GM21825 (cell line): ENCODE results near the gene PHACTR2.

ENCODE experiments used
- ATAC-seq: cut with Tn5 transposase; IDR thresholded peaks from one replicate; pipeline ENCODE4 v1.9.1; 2021; ENCODE audit warnings: mild to moderate bottlenecking, moderate library complexity; ENCODE audit not compliant: unreplicated experiment

Gene PHACTR2

GRCh38 chr6:143696664-143697000 lies 18.9 kb downstream of the PHACTR2 start:
- ATAC-seq, result no peak

GRCh38 chr6:143697076-143697800 lies 19.5 kb downstream of the PHACTR2 start:
- ATAC-seq, result no peak

- ATAC-seq, result no peak
These were observed 20.6 kb downstream of the PHACTR2 start for GRCh38 chr6:143698329-143698728.

- no peak for ATAC-seq
These were observed 21.1 kb downstream of the PHACTR2 start for GRCh38 chr6:143698759-143699429.

GRCh38 chr6:143699430-143699825 lies 21.7 kb downstream of the PHACTR2 start:
- no peak for ATAC-seq

- no peak for ATAC-seq
These were observed 23.1 kb downstream of the PHACTR2 start for GRCh38 chr6:143700684-143701348.

- ATAC-seq, result no peak
These were observed 23.8 kb downstream of the PHACTR2 start for GRCh38 chr6:143701349-143702234.

- ATAC-seq, result no peak
These were observed 27.8 kb downstream of the PHACTR2 start for GRCh38 chr6:143705569-143705968.

- no peak for ATAC-seq
These were observed 29.9 kb downstream of the PHACTR2 start for GRCh38 chr6:143707697-143708096.

GRCh38 chr6:143708889-143709288 lies 31.1 kb downstream of the PHACTR2 start:
- ATAC-seq, result no peak

GRCh38 chr6:143711714-143712113 lies 33.9 kb downstream of the PHACTR2 start:
- ATAC-seq, result no peak

GRCh38 chr6:143718472-143718871 lies 40.7 kb downstream of the PHACTR2 start:
- ATAC-seq, result no peak

- ATAC-seq, result no peak
These were observed 43.9 kb downstream of the PHACTR2 start for GRCh38 chr6:143721642-143722041.

GRCh38 chr6:143724876-143725275 lies 47.1 kb downstream of the PHACTR2 start:
- no peak for ATAC-seq

- no peak for ATAC-seq
These were observed 48.4 kb downstream of the PHACTR2 start for GRCh38 chr6:143726015-143726647.

- no peak for ATAC-seq
These were observed 49.3 kb downstream of the PHACTR2 start for GRCh38 chr6:143727035-143727434.

GRCh38 chr6:143731789-143732188 lies 54.0 kb downstream of the PHACTR2 start:
- ATAC-seq, result no peak

GRCh38 chr6:143732536-143732935 lies 54.8 kb downstream of the PHACTR2 start:
- ATAC-seq, result no peak

GRCh38 chr6:143733510-143733909 lies 55.7 kb downstream of the PHACTR2 start:
- ATAC-seq, result no peak

GRCh38 chr6:143734641-143735063 lies 56.9 kb downstream of the PHACTR2 start:
- no peak for ATAC-seq
